ENCODE data around the gene GALNT1. TPM values are rescaled to one million over a fixed set of nuclear protein-coding genes. Genes with fewer than 3 reads are reported as not detected.
A peak's percentile ranks its signal among the peaks of the same experiment; 100 is the strongest.

GALNT1 gene
- total RNA-seq, 1 donor from 2014 or later: 72.5 TPM

DNA sequence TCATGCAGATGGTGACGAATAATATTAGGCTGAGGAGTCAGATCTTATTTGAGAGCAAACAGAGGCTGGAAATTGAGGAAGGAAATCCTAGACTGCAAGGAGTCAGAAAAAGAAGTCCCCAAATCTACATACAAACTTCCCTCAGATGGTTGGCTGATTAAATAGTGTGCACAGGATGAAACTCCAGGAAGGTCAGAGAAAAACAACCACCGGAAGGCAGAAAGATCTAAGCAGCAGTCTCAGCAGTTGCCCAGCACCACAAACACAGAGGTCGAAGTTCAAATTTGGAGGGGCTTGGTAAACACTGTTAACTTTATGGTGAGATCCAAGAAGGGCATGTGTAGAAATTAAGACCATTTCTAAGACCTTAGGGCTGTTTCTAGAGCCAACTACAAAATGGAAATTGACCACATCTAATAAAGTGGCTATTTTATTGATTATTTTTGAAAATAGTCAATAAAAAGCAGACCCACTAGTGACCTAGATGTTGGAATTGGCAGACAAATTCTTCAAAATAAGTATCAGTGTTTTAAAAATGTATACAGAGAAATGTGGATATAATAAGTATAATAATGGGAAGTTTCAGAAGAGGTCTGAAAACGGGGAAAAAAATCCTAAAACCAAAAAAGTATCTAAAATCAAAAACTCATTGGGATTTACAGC, 134.8 kb downstream of the GALNT1 start:
- DNase-seq (ENCODE audit: low spot score): no peak

DNA sequence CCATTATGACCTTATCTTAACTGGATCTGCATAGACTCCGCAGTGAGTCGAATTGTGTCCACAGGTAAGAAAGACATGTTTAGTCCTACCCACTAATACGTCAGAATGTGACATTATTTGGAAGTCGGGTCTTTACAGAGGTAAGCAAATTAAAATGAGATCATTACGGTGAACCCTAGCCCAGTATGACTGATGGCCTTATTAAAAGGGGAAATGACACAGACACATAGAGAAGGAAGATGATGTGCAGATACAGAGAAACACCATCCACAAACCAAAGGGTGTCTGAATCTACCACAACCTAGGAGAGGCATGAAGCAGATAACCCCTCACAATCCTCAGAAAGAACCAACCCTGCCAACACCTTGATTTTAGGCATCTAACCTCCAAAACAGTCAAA, 135.6 kb downstream of the GALNT1 start:
- DNase-seq (ENCODE audit: low spot score): no peak

GRCh38 chr18:35721431-35722081, 140.0 kb downstream of the GALNT1 start:
- DNase-seq (ENCODE audit: low spot score): no peak

GRCh38 chr18:35728676-35729075, 147.1 kb downstream of the GALNT1 start:
- DNase-seq (ENCODE audit: low spot score): no peak

DNA sequence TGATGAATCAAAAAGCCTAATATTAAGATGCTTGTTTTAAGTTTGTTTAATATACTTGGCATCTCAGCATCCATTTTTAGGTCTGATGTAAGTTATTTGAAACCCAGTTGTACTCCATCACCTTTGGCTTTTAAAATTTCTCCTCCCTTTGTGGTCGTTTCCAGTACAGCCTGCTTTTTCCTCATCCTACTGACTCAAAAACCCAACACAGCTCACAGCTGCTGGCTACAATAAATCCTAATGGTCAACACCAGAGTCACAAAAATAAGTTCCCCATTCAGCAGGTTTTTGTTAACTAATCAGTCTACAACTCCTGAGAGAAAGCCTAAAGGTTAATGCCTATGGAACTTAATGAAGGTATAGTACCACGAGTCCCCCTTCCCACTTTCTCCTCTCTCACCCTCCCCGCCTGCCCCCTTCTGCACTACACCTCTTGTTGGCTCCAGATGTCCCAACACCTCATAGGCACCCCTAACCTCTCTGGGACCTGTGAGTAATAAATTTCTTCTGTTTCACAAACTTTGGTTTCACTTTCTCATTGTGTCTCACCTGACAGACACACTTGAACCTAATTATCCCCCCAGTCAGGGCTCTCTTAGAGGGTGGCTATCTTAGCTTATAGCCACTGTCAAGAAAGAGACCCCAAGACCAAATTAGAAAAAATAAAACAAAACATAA, 148.6 kb downstream of the GALNT1 start:
- DNase-seq (ENCODE audit: low spot score): no peak

DNA sequence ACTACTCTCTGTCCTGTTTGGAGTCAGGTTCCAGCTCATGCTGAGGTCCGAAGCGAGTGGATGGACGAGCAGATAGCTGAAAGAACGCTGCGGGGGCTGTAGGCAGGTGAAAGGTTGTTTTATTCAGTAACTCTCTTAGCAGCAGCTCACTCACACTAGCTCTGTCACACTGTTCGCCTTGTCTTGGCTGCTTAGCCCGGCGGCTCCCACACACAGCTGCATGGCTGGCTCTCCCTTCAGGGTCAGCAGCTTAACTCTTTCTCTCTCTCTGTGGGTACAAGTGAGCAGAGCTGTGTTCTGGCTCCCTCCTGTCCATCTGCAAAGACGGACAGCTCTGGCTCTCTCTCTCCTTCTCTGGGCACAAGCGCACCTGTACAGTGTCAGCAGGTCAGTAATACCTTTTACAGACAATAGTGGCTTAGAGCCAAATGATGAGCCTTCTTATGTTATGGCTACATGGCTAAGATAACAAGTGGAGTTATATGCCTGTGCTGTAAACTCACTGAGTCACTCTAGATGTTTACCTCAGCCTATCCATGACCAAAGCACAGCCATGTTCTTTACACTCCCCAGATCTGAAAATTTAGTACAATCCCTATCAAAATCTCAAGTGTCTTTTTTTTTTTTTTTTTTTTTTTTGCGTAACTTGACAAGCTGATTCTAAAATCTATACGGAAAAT, 149.3 kb downstream of the GALNT1 start:
- DNase-seq (ENCODE audit: low spot score): no peak

GRCh38 chr18:35731701-35732100, 150.2 kb downstream of the GALNT1 start:
- no peak for DNase-seq (ENCODE audit: low spot score)

DNA sequence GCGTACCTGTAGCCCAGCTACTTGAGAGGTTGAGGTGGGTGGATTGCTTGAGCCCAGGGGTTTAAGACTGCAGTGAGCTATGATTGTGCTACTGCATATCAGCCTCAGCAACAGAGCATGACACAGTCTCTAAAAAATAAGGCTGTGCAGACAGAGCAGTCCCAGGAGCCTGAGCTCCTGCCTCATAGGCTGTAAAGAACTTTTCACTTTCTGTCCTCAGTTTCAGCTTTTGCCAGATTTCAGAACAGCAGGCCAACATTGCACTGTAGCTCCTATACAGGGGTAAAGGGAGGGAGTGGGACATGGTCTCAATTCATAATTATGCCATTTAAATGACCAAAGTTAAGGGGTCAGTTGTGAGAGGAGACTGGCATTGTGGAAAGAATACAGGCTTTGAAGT, 150.6 kb downstream of the GALNT1 start:
- DNase-seq (ENCODE audit: low spot score): no peak

- no peak for DNase-seq (ENCODE audit: low spot score)
Measured at GRCh38 chr18:35732636-35733035, 151.1 kb downstream of the GALNT1 start.

- DNase-seq (ENCODE audit: low spot score): no peak
Measured at GRCh38 chr18:35733408-35733807, 151.9 kb downstream of the GALNT1 start.

DNA sequence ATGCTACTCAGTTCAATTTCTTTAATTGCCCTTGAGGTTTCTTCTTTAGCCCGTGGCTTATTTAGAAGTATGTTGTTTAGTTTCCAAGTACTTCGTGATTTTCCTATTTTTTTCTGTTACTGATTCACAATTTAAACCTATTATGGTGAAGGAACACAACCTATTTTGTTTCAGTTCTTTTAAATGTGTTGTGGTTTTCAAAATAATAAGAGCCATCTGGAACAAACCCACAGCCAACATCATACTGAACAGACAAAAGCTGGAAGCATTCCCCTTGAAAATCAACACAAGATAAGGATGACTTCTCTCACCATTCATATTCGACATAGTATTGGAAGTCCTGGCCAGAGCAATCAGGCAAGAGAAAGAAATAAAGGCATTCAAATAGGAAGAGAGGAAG, 155.2 kb downstream of the GALNT1 start:
- DNase-seq (ENCODE audit: low spot score): no peak

DNA sequence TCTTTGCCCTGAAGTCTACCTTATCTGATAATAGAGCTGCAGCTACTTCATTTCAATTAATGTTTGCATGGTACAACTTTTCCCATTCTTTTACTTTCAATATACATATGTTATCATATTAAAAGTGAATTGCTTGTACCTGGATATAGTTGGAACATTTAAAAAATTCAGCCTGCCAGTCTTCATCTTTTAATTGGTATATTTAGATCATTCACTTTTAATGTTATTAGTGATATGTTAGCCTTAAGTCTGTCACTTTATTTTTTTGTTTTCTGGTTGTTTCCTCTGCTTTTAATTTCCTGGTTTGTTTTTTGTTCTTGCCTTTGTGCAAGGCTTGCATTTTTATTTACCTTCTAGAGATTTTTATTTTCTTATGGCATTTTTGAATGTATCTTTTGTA, 158.2 kb downstream of the GALNT1 start:
- no peak for DNase-seq (ENCODE audit: low spot score)

GRCh38 chr18:35740656-35741055, 159.1 kb downstream of the GALNT1 start:
- DNase-seq (ENCODE audit: low spot score): no peak

DNA sequence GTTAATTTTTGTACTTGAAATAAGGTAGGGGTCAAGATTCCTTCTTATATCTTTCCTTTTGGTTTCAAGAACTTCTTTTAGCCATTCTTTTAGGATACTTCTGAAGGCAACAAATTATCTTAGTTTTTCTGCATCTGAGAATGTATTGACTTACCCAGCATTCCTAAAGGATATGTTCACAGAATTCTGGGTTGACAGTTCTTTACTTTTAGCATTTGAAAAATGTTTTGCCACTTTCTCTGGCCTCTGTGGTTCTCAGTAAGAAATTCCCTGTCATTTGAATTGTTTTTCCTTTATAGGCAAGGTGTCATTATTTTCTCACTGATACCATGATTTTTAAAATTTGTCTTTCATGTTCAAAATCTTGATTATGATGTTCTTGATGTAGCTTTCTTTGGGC, 162.4 kb downstream of the GALNT1 start:
- no peak for DNase-seq (ENCODE audit: low spot score)

- no peak for DNase-seq (ENCODE audit: low spot score)
Measured at GRCh38 chr18:35745814-35746213, 164.3 kb downstream of the GALNT1 start.

- no peak for DNase-seq (ENCODE audit: low spot score)
Measured at GRCh38 chr18:35746826-35747339, 165.3 kb downstream of the GALNT1 start.

GRCh38 chr18:35747894-35748472, 166.4 kb downstream of the GALNT1 start:
- DNase-seq (ENCODE audit: low spot score): no peak

GRCh38 chr18:35749701-35750100, 168.2 kb downstream of the GALNT1 start:
- DNase-seq (ENCODE audit: low spot score): no peak

GRCh38 chr18:35750929-35751328, 169.4 kb downstream of the GALNT1 start:
- no peak for DNase-seq (ENCODE audit: low spot score)

GRCh38 chr18:35753306-35753910, 171.9 kb downstream of the GALNT1 start:
- peak; percentile 71 for DNase-seq (ENCODE audit: low spot score)

GRCh38 chr18:35754464-35754863, 172.9 kb downstream of the GALNT1 start:
- DNase-seq (ENCODE audit: low spot score): no peak
